Measurements from ENCODE around the gene SOX21. TPM values are rescaled to one million over a fixed set of nuclear protein-coding genes. Genes with fewer than 3 reads are reported as not detected.
"Not testable (repeated sequence)": the region's sequence is repeated elsewhere in the genome, so short reads cannot be mapped to it uniquely, and the experiment has no call there.

SOX21 gene
- total RNA-seq: not detected in 2 replicates

DNA sequence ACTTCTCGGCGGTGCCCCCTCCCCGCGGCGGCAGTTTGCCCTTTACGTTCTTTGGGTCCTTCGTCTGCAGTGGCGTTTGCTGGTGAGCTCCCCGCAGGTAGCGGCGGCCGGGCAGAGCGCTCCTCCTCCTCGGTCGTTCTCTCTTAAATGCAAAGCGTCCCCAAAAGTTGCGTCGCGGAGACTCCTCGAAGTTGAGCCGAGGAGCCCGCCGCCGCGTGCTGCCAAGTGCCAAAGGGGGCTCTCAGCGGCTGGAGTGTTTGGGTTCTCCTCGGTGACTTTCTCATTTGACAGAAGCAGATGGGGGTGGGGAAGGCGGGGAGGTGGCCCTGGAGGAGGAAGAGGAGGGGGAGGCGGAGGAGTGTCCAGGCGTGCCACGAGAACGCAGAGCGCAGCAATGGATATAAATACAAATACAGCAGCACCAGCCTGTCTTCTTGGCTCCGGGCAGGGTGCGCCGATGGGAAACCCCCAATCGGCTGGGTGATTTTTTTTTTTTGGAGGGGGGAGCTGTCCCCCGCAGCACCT is at the start of gene SOX21:
Gene SOX21 (minus strand): TSS at position 259 of the 525 bp plus-strand sequence. CDS start 496 bp downstream, outside the sequence.
- DNase-seq (ENCODE audit: extremely low read depth, low read depth, low spot score): no peak

DNA sequence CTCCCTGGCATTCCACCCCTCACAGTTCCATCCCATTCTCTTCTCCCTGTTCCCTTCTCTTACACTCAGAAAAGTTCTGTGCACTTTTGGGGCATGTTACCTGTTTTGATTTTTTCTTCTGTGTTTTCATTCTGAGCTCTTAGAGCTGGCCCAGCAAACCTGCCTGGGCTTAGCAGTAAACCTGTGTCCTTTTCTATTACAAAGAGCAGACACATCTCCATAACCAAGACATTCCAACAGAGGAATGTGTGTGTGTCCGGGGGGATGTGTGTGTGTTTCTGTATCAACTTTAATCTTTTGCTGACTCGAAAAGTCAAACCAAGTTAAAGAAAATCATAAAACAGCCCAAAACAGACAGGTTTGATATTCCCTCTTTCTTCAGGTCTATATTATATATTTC is 49.1 kb upstream of the SOX21 start:
- DNase-seq (ENCODE audit: extremely low read depth, low read depth, low spot score): no peak

GRCh38 chr13:94759120-94759728 is 46.9 kb upstream of the SOX21 start:
- no peak for DNase-seq (ENCODE audit: extremely low read depth, low read depth, low spot score)

GRCh38 chr13:94758436-94758960 is 46.2 kb upstream of the SOX21 start:
- DNase-seq (ENCODE audit: extremely low read depth, low read depth, low spot score): no peak

DNA sequence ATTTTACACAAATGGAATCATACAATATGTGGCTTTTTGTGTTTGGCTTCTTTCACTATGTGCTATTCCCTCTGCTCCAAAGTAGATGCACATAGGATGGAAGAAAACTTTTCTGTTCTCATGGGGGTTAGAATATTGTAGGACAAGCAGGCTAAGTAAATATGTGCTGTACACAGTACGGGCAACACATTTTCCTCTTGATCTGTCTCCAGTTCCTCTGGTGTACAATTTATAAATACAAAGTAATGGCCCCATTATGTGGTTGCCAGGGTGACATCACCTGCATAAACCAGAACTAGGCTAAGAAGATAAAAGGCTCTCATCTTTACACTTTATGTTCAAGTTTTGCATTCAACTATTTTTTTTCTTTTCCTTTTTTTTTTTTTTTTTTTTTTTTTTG is 41.0 kb upstream of the SOX21 start:
- no peak for DNase-seq (ENCODE audit: extremely low read depth, low read depth, low spot score)

DNA sequence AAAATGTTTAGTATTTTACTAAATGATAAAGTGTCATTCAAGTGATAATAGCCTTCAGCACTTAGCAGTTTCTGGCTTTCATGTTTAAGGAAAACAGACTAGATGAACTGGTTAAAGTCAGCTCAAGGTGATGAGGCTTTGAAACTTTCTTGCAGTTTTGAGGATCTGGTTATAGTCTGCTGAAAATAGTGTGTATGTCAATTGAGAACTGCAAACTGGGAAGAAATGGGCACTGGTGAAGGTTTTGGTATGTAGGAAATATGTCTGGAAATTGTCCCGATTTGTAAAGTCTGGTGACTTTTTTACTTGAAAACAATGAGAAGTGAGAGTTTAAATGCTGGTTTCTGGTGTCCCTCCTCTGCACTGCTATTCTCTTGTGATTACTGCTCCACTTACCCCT is 36.8 kb upstream of the SOX21 start:
- DNase-seq (ENCODE audit: extremely low read depth, low read depth, low spot score): no peak

- DNase-seq (ENCODE audit: extremely low read depth, low read depth, low spot score): no peak
Measured at GRCh38 chr13:94739235-94739634, 26.9 kb upstream of the SOX21 start.

DNA sequence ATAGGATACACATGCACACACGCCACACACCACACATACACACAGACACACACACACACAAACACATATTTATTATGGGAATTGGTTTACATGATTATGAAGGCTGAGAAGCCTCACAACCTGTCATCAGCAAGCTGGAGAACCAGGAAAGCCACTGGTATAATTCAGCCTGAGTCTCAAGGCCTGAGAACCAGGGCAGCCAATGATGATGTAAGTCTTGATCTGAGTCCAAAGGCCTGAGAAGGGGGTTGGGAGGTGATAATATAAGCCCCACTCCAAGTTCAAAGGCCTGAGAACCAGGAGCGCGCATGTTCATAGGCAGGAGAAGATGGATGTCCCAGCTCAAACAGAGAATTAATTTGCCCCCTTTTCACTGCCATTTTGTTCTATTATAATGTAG is 18.7 kb upstream of the SOX21 start:
- DNase-seq (ENCODE audit: extremely low read depth, low read depth, low spot score): no peak

GRCh38 chr13:94729941-94730340 is 17.6 kb upstream of the SOX21 start:
- not testable (repeated sequence) for DNase-seq (ENCODE audit: extremely low read depth, low read depth, low spot score)

DNA sequence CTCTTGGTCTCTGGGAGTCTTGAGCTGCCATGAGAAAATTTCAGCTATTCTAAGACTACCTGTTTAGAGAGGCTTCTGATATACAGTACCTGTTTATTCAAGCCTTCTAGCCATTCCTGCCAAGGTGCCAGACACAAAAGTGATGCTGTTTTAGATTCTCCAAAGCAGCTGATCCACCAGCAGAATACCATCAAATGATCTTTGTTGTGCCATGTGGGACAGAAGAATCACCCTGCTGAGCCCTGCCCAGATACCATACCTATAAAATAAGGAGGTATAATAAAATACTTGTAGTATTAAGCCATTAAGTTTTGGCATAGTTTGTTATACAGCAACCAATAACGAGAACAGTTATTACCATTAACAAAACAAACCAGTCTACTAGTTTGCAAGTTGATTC is 14.1 kb upstream of the SOX21 start:
- no peak for DNase-seq (ENCODE audit: extremely low read depth, low read depth, low spot score)

- DNase-seq (ENCODE audit: extremely low read depth, low read depth, low spot score): no peak
Measured at GRCh38 chr13:94722609-94723345, 10.4 kb upstream of the SOX21 start.

DNA sequence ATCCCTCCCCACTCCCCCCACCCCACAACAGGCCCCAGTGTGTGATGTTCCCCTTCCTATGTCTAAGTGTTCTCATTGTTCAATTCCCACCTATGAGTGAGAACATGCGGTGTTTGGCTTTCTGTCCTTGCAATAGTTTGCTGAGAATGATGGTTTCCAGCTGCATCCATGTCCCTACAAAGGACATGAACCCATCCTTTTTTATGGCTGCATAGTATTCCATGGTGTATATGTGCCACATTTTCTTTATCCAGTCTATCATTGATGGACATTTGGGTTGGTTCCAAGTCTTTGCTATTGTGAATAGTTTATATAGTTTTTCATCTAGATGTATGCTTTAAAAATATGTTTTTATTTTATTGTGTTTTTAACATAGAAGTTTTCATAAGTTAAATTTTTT is 6.4 kb upstream of the SOX21 start:
- DNase-seq (ENCODE audit: extremely low read depth, low read depth, low spot score): not testable (repeated sequence)

DNA sequence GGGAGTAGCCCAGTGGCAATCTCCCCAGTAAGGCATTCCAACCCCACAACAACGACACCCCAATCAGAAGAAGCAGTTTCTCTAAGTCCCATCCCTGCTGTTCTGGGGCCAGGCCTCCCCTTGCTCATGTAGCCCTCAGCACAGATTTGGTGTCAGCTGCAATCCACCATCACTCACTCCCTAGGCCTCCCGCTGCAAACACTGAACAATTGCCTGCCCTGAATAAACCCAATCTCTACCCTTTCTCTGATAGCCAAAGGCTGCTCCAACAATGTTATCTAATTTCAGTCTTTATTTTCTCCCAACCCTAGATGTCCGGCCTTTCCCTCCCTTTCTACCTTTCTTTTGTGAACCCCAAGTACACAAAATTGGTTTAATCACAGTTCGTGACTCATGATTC is 5.6 kb upstream of the SOX21 start:
- no peak for DNase-seq (ENCODE audit: extremely low read depth, low read depth, low spot score)

DNA sequence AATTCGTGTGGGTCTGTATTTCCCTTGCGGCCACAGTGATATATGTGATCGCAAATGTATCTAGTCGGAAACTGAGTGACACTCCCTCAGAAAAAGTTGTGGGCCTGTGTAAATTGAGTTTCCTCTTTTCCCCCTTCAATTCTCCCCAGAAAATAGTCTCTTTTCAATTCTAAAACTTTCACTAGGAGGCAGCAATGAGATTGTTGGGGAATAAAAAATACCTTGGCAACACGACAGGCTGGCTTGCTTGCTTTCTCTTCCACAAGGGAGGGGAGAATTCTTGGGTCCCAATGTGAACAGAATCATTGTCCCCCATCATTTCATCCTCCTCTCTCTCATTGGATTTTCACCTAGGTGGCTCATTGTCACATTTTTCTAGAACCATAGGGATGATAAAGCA is 3.7 kb upstream of the SOX21 start:
- no peak for DNase-seq (ENCODE audit: extremely low read depth, low read depth, low spot score)

DNA sequence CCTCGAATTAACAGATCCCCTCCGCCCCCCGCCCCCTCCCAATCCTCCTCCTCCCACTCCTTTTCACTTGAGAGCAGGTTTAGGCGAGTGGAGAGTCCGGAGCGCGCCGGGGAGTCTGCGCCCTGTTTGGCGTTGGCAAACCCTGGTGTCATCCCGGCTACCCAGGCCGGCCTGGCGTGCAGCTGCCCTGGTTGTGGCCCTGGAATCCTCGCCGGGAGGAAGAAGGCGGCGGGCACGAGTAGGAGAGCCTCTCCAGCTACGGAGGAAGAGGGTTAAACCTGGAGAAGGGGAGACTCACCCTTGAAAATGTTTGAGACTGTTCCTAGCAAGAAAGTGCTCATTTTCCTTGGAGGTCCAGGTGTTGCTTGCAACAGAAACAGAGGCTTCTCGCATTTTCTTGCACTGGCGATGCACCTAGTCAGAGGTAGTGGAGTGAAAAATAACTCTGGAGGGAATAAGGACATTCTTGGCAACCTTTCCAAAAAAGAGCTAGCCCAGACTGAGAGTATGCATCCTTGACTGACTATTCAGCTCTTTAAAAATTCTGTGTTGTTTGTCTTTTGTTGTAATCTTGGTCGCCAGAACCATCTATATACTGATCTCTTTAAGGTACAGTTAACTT is 1.3 kb upstream of the SOX21 start:
- DNase-seq (ENCODE audit: extremely low read depth, low read depth, low spot score): no peak

DNA sequence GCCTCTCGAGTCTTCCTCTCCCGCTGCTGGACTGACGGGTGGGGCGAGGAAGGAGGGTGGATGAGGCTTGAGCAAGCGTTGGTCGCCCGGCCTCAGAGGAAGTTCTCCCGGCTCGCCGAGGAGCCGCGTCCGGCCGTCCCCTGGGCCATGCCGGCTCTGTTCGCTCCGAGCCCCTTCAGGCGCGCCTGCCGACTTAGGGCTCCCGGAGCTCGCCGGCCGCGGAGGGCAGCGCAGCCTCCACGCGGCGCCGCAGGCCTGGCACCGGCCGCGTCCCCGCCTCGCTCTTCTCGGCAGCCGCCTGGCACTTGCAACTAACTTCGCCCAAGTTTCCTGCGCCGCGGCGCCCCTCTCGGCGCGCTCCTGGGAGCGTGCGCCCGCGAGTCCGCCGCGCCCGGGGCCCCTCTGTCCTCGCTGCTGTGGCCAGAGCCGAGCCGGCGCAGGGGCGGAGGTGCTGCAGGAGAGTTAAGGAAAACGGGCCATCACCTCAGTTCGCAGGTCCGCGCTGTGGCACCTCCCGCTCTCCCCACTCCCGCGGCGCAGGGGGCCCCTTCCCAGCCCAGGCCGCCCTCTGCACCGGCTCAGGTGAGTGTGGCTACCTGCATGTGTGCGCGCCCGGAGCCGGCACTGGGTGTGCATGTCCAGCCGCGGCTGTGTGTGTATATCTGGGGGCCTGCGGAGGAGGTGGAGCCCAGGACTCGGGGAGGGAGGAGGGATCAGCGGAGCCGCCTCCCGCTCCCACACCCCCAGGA is 641 bp upstream of the SOX21 start:
- no peak for DNase-seq (ENCODE audit: extremely low read depth, low read depth, low spot score)

- no peak for DNase-seq (ENCODE audit: extremely low read depth, low read depth, low spot score)
Measured at GRCh38 chr13:94711561-94712286, 621 bp downstream of the SOX21 start.

DNA sequence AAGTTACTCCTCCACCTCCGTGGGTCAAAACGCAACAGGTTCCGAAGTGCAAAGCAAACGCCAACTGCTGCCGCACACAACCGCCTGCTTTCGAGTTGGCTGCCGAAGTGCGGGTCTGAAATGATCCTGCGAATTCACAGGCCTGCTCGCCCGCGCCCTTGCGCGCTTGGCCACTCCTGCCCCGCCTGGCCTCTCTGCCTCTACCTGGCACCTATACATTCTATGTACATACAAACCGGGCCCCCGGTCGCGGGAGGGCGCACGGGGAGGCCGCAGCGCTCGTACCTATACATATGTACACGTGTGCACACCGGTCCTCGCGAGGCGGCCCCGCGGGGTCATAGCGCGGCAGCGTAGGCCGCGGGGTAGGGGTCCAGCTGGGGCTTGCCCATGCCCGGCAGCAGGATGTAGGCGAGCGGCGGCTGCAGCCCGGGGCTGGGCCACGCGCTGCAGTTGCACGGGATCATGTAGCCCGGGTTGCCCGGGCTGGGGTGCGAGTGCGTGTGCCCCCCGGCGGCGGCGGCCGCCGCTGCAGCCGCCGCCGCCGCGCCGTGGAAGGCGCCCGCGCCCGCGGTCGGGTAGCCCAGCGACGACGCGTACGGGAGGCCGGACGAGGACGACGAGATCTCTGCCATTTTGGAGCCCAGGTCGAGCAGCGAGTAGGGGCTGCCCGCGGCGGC is 1.3 kb downstream of the SOX21 start:
- no peak for DNase-seq (ENCODE audit: extremely low read depth, low read depth, low spot score)

DNA sequence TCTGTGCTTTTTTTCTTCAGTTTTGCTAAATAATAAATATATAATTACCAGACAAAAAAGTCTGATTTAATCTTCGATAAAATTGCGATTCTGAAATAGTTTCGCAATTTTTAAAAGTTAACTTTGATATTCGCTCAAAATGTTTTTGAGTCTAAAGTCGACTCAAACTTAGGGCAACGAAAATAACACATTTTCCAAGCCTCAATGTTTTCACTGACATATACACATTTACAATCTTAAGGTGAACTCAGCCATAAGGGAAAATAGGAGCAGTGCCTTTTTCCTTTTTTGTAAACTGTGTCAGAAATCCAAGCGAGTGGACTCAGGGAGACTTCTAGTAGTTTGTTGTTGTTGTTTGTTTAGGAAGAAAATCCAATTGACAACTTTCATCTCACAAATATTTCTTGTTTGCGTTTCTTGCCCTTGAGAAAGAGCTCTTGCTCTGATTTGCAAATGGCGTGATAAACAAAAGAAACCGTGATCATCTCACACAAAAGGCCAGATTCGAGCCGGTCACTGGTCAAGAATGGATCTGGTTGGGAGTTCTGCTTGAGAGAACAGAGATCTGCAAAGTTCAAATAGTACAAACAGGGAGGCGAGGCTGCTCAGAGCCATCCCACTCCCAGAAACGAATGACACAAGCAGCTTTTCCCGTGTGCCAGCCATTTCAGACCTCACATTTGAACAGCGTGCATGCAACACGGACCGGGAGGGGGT is 2.1 kb downstream of the SOX21 start:
- DNase-seq (ENCODE audit: extremely low read depth, low read depth, low spot score): no peak
